GM12864 (cell line): ENCODE data around the gene MRNIP.

Experiments
- DNase-seq: peaks from one replicate; pipeline ENCODE4 v3.0.0-alpha.2; 2011; ENCODE audit warnings: low read depth
- H3K4me3 ChIP-seq: 2 replicates; pipeline ENCODE4 v1.5.1; 2011; ENCODE audit warnings: mild to moderate bottlenecking, low read depth, low read length, control low read depth
- CTCF ChIP-seq: IDR thresholded peaks from 2 replicates; pipeline ENCODE4 v1.5.1; 2011; ENCODE audit warnings: low read depth, mild to moderate bottlenecking, moderate library complexity, low read length, control low read depth, inconsistent platforms; ENCODE audit errors: missing control alignments

The MRNIP gene

GRCh38 chr5:179902763-179903158 is 44.1 kb upstream of the MRNIP start:
- no peak overlapping the region for H3K4me3 ChIP-seq
- DNase-seq = no peak
- TF ChIP-seq CTCF = no peak

GRCh38 chr5:179901915-179902762 is 43.5 kb upstream of the MRNIP start:
- no peak overlapping the region for H3K4me3 ChIP-seq
- TF ChIP-seq CTCF = no peak
- DNase-seq = no peak

GRCh38 chr5:179901462-179901861 is 42.8 kb upstream of the MRNIP start:
- H3K4me3 ChIP-seq = no peak overlapping the region
- TF ChIP-seq CTCF = no peak
- no peak for DNase-seq

GRCh38 chr5:179900711-179901110 is 42.1 kb upstream of the MRNIP start:
- H3K4me3 ChIP-seq = no peak overlapping the region
- TF ChIP-seq CTCF = no peak
- DNase-seq = no peak

- DNase-seq = no peak
- H3K4me3 ChIP-seq = no peak overlapping the region
- TF ChIP-seq CTCF = no peak
These were observed 41.6 kb upstream of the MRNIP start for GRCh38 chr5:179900206-179900605.

- no peak for DNase-seq
- no peak for TF ChIP-seq CTCF
- H3K4me3 ChIP-seq = no peak overlapping the region
These were observed 37.2 kb upstream of the MRNIP start for GRCh38 chr5:179895861-179896260.
